IPS-18c (cell line): Measurements from ENCODE around the gene DYNC2H1.
"Not testable (repeated sequence)": the region's sequence is repeated elsewhere in the genome, so short reads cannot be mapped to it uniquely, and the experiment has no call there.

ENCODE experiments used
- H3K4me3 ChIP-seq: 2 replicates; pipeline ENCODE4 v1.7.0; 2013; ENCODE audit warnings: low read depth, mild to moderate bottlenecking, low read length, moderate library complexity; ENCODE audit not compliant: insufficient read depth
- H3K9me3 ChIP-seq: one replicate; pipeline ENCODE4 v1.6.1; 2013; ENCODE audit warnings: mild to moderate bottlenecking, low read length, moderate library complexity; ENCODE audit not compliant: control insufficient read depth, insufficient read depth

The DYNC2H1 gene

GRCh38 chr11:103109818-103110388 lies 677 bp downstream of the DYNC2H1 start:
- H3K9me3 ChIP-seq = no peaks in the 10 kb centered on the region
- peak overlapping the region; percentile 59 for H3K4me3 ChIP-seq

GRCh38 chr11:103110391-103110790 lies 1.2 kb downstream of the DYNC2H1 start:
- peak overlapping the region; percentile 59; the same call in 1 of the 2 replicates for H3K4me3 ChIP-seq
- no peaks in the 10 kb centered on the region for H3K9me3 ChIP-seq

GRCh38 chr11:103111400-103111799 lies 2.2 kb downstream of the DYNC2H1 start:
- H3K9me3 ChIP-seq = no peaks in the 10 kb centered on the region
- H3K4me3 ChIP-seq = no peak overlapping the region

- Histone ChIP-seq H3K9me3 (no peaks in the 10 kb centered on the region), H3K4me3 (no peak overlapping the region)
Measured at GRCh38 chr11:103112364-103112763, 3.1 kb downstream of the DYNC2H1 start.

GRCh38 chr11:103114836-103115235 lies 5.6 kb downstream of the DYNC2H1 start:
- Histone ChIP-seq H3K4me3 (no peak overlapping the region), H3K9me3 (no peaks in the 10 kb centered on the region)

GRCh38 chr11:103125462-103125861 lies 16.2 kb downstream of the DYNC2H1 start:
- Histone ChIP-seq H3K9me3 (no peaks in the 10 kb centered on the region), H3K4me3 (no peak overlapping the region)

- H3K9me3 ChIP-seq, H3K4me3 ChIP-seq: not testable (repeated sequence)
Measured at GRCh38 chr11:103141986-103142385, 32.8 kb downstream of the DYNC2H1 start.

GRCh38 chr11:103147627-103148026 lies 38.4 kb downstream of the DYNC2H1 start:
- no peaks in the 10 kb centered on the region for H3K9me3 ChIP-seq
- no peak overlapping the region for H3K4me3 ChIP-seq

- Histone ChIP-seq H3K9me3 (no peaks in the 10 kb centered on the region), H3K4me3 (no peak overlapping the region)
Measured at GRCh38 chr11:103157542-103157941, 48.3 kb downstream of the DYNC2H1 start.

- no peaks in the 10 kb centered on the region for H3K9me3 ChIP-seq
Measured at GRCh38 chr11:103164093-103164796, 55.0 kb downstream of the DYNC2H1 start.

GRCh38 chr11:103167166-103167565 lies 57.9 kb downstream of the DYNC2H1 start:
- Histone ChIP-seq H3K9me3 (no peaks in the 10 kb centered on the region), H3K4me3 (no peak overlapping the region)

More at GRCh38 chr11:103164093-103164796, 55.0 kb downstream of the DYNC2H1 start:
- H3K4me3 ChIP-seq = no peak overlapping the region

GRCh38 chr11:103170865-103171264 lies 61.6 kb downstream of the DYNC2H1 start:
- Histone ChIP-seq H3K4me3 (no peak overlapping the region), H3K9me3 (no peaks in the 10 kb centered on the region)

GRCh38 chr11:103175461-103176129 lies 66.4 kb downstream of the DYNC2H1 start:
- Histone ChIP-seq H3K9me3 (no peaks in the 10 kb centered on the region), H3K4me3 (no peak overlapping the region)

- Histone ChIP-seq H3K4me3 (no peak overlapping the region), H3K9me3 (no peaks in the 10 kb centered on the region)
Measured at GRCh38 chr11:103183981-103184611, 74.9 kb downstream of the DYNC2H1 start.

- H3K4me3 ChIP-seq = no peak overlapping the region
- H3K9me3 ChIP-seq = no peaks in the 10 kb centered on the region
Measured at GRCh38 chr11:103202048-103202651, 92.9 kb downstream of the DYNC2H1 start.

- no peak overlapping the region for H3K4me3 ChIP-seq
Measured at GRCh38 chr11:103210543-103210942, 101.3 kb downstream of the DYNC2H1 start.

GRCh38 chr11:103215812-103216211 lies 106.6 kb downstream of the DYNC2H1 start:
- no peak overlapping the region for H3K4me3 ChIP-seq
- no peaks in the 10 kb centered on the region for H3K9me3 ChIP-seq

More at GRCh38 chr11:103210543-103210942, 101.3 kb downstream of the DYNC2H1 start:
- no peaks in the 10 kb centered on the region for H3K9me3 ChIP-seq
